Fibroblast of skin of right quadriceps (primary cell): ENCODE measurements around the gene GUCY2C.

Source experiments
- DNase-seq: peaks from one replicate; pipeline ENCODE4 v3.0.0-alpha.2; 2013

GUCY2C gene

DNA sequence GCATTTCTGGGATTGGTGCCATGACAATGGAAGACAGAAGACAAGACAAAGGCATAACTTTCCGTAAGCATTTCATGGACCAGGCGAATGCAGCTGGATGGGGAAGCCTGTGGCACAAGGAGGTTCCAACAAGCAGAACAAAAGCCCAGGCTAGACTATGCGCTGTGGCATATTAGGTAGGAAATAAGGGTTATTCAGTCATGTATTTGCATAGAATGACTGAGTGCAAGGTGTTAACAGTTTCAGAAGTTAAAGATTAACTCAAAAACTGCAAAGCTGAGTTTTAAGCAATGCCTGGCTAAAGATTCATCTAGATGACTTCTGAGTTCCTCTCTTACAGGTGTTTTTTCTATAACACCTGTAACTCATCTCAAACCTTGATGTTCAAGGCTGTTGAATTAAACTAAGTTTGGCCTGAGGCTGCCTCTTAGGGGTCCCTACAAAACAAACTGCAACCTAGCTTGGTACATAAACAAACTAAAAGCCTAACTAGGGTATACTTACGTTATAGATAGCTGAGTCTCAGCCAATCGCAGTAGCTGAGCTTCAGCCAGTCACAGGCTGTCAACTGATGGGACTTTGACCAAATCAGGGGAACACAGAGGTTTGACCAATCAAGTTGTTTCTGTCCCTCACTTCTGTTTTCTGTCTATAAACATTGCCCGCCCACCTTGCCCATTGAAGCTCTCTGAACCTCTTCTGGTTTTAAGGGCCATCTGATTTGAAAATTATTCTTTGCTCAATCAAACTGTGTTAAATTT lies 76.5 kb downstream of the GUCY2C start:
- no peak for DNase-seq

DNA sequence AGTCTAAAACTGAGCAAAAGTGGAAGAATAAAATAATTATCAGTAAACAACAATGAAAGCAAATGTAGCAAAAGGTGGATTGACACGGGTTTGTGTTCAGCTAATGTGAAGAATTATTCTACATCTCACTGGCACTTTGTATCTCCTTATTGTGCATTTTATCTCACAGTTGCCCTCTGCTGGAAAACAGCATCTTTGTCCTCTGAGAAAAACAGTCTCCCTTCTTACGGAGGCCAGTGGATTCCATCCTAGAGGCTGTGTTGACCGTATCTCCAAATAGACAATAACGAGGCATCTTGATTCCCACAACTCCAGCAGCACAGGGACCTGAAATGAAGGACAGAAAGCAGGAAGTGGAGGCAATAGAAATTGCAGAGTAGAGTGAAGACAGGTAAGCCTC lies 77.4 kb downstream of the GUCY2C start:
- DNase-seq, result no peak

DNA sequence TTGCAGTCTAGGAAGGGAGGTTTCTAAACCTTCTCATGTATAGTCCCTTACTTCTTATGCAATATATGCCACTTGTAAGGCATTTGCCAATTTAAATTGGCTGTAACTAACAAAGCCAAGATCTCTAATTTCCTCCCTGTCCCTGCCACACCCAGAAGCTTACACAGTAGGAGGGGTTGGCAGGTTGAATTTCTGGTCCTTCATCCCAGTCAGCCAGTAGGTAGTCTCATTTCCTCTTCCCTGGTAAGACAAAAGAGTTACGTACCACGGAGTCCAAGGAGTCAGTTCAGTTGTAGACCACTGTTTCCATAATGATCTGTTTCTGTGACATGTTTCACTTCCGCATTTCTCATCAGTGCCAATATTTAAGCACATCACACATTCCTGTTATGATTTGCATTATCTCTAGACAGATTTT lies 81.7 kb downstream of the GUCY2C start:
- DNase-seq, result no peak

DNA sequence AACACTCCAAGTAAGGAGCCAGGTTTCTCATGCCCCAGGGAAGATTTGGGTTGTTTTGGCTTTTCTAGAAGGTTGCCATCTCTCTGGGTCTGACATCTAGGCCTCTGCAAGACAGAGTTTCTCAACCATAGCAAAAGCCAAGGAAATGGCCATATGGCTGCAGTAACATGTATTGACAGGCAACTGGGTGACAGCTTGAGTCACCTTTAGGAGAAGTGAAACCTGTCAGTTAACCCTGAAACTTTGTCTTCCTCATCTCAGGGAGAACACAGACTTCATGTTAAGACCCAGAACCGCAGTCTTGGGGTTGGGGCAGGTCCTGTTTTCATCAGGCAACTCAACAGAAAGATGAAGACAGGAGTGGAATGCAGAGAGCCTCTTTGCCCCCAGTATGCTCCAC lies 82.7 kb downstream of the GUCY2C start:
- DNase-seq, result no peak

DNA sequence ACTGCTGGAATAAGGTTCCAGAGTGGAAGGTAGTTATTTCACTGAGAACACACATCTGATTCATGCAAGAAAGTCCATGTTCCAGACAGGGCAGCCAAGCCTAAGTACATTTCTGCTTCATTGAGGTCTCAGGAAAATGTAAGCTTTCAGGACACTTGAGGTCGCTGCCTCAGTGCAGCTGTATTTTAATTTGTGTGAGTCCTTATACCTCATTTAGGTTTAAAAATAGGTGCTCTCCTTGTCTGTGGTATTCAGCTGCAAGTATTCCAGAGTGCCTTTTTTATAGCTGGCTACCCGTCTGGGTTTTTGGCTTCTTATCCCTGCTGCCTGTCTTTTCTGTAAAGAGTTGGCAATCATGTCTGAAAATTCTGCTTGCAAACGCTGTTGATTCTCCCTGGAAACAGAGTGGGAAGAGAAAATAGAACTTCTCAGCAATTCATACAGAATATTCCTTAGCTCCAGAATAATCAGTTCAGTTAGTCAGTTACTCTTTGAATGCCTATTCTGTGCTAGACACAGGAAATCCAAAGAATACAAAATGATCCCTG lies 83.4 kb downstream of the GUCY2C start:
- no peak for DNase-seq

DNA sequence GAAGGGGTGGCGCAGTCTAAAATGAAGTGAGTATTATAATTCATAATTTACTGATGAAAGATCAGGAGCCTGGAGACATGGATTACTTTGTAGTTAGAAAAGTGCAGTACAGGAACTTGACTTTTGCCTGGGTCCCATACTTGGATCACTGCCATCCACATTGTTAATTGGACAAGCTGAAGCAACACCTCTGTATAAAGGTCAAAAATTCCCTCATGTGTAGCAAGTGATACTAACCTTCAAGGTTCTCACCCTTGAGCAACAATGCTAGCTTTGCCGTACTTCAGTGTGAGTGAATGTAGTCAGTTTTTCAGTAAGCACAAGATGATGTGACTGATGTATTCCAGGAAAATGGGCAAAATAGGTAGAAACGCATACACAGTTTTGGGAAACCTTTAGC lies 84.1 kb downstream of the GUCY2C start:
- DNase-seq, result no peak

DNA sequence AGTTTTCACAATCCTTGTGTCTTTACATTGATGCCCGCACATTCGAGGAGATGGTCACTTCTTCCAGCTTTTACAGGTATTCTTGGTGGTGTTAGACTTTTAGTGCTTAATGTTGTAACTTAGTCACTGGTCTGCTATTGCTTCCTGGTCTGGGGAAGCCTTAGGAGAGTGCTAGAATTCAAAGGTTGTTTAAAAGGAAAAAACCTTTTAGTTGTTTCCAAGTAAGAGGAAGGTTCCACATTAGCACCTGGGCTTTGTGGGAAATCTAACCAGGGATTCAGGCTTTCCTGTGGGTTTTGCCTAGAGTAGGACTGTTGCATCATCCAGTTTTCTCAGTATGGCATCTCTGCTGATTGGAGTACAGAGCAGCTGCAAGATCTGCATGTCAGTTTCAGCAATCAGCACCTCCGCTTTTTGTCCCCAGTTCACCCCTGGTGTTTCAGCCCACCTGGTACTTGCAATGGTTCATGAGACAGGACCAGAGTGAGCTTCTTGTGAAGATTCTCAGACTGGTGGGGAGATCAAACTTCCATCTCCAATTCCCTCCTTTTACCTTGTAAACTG lies 84.7 kb downstream of the GUCY2C start:
- no peak for DNase-seq

DNA sequence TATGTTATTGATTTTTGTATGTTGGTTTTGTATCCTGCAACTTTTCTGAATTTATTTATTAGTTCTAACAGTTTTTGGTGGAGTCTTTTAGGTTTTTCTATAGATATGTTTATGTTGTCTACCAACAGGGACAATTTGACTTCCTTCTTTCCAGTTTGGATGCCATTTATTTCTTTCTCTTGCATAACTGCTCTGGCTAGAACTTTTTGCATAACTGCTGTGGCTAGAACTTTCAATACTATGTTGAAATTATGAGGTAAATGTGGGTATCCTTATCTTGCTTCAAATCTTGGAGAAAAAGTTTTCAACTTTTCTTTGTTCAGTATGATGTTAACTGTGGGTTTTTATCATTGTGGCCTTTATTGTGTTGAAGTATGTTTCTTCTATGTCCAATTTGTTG lies 88.8 kb downstream of the GUCY2C start:
- DNase-seq, result no peak

DNA sequence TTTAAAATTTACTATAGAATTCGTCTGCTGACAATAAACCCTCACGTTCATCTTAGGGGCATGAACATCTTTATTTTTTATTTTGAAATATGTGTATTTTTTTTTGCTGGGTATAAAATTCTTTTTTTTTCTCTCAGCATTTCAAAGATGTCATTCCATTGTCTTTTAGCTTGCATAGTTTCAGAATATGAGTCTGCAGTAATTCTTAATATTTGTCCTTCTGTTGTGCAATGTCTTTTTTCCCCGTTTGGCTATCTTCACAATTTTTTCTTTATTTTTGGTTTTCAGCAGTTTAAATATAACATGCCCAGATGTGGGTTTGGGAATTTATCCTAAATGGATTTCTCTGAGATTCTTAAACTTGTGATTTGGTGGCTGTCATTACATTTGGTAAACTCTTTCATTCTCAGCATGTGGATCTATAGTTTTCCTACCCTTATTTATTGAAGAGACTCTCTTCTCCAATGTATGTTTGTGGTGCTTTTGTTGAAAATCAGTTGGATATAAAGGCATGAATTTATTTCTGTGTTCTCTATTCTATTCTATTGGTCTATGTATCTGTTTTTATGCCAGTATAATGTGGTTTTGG lies 90.9 kb downstream of the GUCY2C start:
- DNase-seq, result no peak

DNA sequence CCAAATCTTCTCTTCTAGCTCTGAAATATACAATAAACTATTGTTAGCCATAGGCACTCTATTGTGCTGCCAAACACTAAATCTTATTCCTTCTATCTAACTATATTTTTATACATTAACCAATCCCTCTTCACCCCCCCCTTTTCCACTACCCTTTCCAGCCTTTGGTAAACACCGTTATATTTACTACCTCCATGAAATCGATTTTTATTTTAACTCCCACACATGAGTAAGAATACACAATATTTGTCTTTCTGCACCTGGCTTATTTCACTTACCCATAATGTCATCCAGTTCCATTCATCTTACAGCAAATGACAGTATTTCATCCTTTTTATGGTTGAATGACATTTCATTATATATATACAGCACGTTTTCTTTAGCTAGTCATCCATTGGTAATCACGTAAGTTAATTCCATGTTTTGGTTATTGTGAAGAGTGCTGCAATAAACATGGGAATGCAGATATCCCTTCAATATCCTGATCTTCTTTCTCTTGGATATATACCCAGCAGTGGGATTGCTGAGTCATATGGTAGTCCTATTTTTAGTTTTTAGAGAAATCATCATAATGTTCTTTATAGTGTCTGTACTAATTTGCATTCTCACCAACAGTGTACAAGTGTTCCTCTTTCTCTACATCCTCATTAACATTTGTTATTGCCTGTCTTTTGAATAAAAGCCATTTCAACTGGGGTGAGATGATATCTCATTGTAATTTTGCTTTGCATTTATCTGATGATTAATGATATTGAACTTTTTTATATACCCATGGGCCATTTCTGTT lies 94.5 kb downstream of the GUCY2C start:
- DNase-seq, result no peak

DNA sequence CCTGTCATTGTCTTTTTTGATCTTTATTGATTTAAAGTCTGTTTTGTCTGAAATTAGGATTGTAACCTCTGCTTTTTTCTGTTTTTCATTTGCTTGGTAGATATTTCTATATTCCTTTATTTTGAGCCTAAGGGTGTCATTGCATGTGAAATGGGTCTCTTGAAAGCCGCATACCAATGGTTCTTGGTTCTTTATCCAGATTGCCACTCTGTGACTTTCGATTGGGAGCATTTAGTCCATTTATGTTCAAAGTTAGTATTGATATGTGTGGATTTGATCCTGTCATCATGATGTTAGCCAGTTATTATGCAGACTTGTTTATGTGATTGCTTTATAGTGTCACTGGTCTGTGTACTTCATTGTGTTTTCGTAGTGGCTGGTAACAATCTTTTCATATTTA lies 98.9 kb downstream of the GUCY2C start:
- DNase-seq, result no peak

DNA sequence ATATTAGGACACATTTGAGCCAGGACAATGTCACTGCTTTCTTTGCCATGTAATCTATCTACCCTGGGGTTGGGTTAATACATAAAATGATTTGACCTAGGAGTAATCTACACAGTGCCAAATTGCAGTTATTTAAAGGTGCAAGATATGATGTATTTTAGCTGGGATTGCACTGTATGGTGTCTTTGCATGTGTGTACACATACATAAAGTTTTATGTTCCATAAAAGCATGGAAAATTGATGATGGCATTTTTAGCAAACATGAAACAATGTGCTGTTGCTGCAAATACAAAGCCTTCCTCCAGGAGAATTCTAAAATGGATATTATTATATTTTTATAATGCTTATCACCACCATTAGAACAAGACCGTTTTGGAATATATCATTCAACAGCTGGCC lies 104.7 kb downstream of the GUCY2C start:
- DNase-seq, result no peak

DNA sequence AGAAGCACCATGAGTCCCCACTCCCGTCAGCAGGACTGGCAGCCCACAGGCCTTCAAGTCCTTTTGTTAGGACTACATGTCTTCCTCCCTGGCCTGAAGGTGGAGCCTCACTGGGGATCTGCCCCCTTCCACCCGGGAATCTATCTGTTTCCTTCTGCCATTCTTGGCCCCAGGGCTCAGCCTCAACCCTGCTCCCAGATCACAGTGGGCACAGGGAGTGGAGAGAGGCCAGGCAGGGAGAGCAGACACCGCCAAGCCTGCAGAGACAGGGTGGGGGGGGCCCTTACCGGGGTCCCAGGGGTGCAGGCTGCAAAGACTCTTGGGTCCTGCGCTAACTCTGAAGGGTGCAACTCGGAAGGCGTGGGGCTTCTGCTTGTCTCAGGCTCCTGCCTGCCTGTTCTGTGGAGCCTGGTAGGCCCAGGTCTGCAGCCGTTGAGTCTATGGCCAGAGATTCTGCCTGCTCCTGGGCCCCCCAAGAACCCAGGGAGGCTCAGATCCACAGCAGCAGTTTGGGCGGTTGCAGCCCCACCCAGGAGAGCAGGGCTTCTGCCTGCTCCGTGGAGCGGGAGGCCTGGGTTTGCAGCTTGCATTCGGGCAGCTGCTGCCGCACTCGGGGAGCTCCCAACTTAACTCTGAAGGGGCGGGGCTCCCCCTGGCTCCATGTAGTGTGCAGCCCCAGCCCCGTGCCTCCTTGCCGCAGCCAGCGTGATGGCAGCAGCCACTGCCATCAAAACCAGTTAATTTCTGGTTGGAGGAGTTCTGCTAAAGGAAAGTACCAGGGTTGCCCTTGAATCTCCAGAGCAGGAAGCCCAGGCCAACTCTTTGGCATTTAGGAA lies 107.0 kb downstream of the GUCY2C start:
- DNase-seq, result no peak

DNA sequence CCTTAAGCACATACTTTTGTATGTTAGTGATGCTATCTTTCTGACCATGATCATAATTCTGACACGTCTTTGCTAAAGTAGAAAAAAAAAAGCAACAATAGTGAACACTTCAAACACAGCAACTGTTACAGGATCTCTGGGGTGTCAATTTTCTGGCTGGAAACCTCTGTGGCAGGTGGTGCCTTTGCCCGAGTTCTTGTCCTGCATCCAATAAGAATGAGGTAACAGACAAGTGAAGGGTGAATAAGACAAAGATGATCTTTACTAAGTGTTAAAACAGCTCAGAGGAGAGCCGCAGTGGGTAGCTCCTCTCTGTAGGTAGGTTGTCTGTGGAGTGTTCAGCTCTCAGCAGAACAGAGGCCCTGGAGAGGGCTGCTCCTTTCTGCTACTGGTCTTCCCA lies 107.8 kb downstream of the GUCY2C start:
- DNase-seq, result no peak

DNA sequence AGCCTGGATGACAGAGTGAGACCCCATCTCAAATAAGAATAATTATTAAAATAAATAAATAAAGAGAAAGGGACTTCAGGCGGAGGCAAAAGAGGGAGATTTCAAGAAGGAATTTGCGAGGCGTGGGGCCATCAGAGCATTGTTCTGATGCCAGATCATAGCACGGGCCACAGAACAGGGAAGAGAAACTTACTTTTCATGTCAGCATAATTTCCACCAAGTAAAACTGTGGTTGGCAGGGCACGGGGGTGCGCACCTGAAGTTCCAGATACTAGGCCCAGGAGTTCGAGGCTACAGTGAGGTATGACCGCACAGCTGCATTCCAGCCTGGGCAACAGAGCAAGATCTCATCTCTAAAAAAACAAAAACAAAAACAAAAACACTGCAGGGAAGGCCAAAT lies 117.8 kb downstream of the GUCY2C start:
- DNase-seq, result no peak

DNA sequence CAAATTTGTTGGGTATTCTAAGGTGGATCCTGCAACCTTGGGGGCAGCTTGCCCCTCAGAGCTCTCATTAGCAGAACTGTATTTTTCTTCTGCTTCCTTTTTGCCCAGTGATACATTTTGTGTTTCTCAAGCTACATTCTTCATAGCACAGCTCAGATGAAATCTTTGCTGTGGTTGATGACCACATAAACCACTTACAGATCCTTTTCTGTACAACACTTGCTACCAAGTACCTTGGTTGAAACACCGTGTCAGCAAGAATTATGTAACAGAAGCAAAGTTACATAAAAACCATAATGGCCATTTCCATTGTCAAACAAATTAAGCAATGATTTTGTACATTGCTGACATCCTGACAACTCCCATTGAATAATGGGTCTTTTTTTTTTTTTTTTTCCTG lies 119.1 kb downstream of the GUCY2C start:
- DNase-seq, result no peak

DNA sequence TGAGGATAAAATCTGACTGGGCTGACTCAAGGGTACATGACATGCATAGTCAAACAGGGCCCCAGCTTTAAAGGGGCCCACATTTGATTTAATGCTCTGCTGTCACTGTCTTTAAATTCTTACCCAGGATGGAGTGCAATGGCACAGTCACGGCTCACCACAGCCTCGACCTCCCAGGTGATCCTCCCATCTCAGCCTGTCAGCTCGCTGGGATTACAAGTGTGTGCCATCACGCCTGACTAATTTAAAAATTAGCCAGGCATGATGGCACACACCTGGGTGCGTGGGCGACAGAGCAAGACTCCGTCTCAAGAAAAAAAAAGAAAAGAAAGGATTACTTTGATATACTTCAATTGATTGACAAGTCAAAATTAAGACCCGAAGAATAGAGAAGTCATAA lies 119.5 kb downstream of the GUCY2C start:
- no peak for DNase-seq

DNA sequence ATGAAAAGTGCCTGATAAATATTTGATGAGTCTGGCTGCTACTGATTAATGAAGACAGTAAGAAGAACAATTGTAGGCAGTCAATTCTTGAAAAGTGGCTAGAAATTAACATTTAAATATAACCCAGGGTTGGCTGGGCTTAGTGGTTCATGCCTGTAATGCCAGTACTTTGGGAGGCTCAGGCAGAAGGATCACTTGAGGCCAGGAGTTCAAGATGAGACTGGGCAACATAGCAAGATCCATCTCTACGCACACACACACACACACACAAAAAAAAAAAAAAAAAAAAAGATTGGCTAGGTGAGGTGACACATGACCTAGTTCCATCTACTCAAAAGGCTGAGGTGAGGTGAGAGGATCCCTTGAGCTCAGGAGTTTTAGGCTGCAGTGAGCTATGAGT lies 120.8 kb downstream of the GUCY2C start:
- DNase-seq, result no peak

DNA sequence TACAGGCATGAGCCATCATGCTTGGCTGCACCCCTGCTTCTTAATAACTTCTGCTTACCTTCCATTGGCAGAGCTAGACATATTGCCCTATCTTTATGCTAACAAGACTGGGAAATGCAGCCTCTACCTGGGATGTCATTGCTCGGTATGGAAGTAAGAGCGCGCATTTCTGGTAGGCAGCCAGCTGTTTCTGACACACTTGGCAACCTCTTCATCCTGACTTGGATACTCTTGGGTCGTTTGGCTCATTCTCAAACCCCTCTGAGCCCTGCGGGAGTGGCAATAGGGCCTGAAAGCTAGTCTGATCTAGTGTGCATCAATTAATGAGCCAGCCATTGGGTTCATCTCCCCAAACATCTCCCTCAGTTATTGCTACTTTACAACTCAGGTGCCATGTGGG lies 123.3 kb downstream of the GUCY2C start:
- DNase-seq, result no peak

DNA sequence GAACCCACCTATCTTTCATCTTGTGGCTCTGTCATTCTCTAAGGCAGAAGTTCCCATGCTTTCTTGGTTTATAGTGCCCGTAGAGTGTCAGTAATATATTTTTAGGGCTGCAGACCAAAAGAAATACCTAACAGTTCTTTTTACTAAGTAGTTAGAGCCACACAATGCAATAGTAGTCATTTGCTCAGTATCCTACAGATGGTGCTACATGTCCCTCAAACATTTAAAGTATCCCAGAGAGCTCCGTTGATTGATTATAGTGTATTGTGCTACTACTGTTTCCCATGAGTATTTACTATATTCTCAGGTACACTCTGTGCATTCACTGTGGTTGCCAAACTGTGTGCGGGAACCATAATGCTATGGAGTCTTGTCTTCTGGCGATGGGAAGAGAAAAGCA lies 124.0 kb downstream of the GUCY2C start:
- no peak for DNase-seq

DNA sequence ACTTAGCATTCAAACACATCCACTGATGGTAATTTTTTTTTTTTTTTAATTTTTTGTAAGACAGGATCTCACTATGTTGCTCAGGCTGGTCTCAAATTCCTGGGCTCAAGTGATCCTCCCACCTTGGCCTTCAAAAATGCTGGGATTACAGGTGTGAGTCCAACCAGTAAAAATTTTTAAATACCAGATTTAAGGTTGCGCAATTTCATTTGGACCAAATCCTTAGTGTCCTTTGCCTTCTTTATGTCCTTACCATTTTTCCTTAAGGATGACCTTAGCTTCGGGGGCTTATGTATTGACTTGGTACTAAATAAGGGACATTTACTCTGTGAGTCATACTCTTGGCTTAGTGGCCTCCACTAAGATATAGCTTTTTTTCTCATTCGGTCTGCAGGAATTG lies 124.6 kb downstream of the GUCY2C start:
- DNase-seq, result no peak

DNA sequence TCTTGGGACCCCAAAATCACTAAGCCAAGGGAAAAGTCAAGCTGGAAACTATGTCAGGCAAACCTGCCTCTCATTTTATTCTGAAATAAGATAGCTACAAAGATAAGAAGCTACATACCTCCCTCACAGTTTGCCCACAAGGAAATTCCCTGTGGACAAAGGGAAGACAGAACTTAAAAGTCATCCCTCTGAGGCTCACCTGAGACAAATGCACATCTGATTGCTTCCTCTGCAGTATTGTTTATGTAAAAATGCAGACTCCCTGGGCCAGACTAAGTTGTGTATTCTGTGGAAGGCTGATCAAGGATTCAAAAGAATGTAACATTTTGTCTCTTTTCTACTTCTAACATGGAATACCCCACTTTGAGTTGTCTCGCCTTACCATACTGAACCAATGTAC lies 126.2 kb downstream of the GUCY2C start:
- DNase-seq, result no peak
